Myocyte (in vitro differentiated cells): ENCODE measurements around the gene PRRG2. TPM values are rescaled to one million over a fixed set of nuclear protein-coding genes. Genes with fewer than 3 reads are reported as not detected.
A peak's percentile ranks its signal among the peaks of the same experiment; 100 is the strongest.

ENCODE experiments used
- DNase-seq: peaks from one replicate; pipeline ENCODE4 v3.0.0-alpha.2; 2012; ENCODE audit warnings: low read depth
- total RNA-seq: library from RNA; depleted of rRNA; stranded (reverse); fragments of >200 nt; gene quantifications from 2 replicates; pipeline ENCODE4 v1.2.3, GENCODE V29; 2014

PRRG2 gene
- total RNA-seq, 1 donor from 2014 or later, result 0.16 TPM

GRCh38 chr19:49637821-49638738 lies 57.0 kb downstream of the PRRG2 start:
- DNase-seq, result peak; percentile 79

DNA sequence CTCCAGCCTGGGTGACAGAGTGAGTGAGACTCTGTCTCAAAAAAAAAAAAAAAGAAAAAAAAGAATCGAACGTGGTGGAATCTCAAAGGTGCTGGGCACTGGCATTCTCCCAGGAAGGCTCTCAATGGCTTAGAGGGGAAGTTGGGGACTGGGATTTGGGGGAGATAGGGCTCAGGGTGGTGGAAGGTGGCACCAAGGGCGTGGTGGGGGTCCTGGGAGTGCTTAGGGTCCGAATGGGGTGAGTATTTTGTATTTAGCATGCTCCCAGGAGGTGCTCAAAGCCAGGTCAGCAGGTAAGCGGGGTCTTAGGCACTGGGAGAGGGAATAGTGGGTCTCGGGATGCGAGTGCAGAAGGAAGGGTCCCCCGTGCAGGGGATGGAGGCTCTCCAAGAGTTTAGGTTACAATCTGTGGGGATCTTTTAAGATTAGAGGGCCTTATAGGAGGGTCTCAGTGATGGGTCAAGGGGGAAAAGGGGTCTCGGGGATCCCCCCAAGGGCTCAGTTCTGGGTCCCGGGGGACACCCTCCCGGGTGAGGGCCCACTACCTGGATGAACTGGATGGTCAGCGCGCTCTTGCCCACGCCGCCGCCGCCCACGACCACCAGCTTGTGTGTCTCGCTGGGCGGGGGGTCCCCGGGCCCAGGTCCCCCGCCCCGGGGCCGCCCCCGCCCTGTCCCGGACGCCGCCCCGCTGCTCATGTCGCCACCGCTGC lies 58.4 kb downstream of the PRRG2 start:
- DNase-seq, result no peak

DNA sequence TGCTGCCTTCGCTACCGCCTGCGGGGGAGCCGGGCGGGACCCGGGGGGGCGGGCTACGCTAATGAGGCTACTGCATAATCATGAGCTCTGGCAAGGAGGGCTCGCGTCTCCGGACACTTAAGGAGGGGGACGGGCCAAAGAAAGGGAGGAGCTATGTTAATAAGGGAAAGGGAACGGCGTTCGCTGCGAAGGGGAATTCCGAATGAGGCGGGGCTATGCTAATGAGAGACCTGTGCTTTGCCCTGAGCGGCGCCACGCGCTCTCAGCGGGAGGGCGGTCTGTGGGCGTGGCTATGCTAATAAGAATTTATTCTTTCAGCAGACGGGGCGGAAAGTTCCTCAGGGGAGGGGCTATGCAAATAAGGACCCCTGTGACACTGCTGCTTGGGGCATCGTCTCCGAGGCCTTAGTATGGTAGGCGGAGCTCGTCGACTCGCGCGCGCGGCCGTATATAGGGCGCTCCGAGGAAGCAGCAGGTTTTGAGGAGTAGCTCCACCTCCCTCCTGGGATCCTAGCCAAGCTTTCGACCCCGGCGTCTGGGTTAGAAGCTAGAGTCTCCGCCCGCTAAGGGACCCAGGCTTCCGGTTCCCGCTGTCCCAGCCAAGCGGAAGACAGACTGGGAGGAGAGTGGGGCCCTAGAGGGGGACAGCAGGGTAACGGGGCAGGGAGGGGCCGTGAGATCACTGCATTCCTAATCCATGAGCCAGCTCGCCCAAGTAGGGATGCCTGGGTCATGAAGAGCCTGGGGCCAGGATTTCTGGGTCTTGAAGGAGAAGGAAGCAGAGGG lies 59.2 kb downstream of the PRRG2 start, which contains the start of gene RRAS:
Gene RRAS (minus strand): TSS at position 31 of the 786 bp plus-strand sequence. CDS start 45 bp downstream, outside the sequence.
- DNase-seq, result peak; percentile 100

Other genes with a start within 250 kb of the PRRG2 start
- not detected in 2 replicates for gene CD37, start 245.9 kb upstream of the PRRG2 start, total RNA-seq
- 43.8 and 45.3 TPM in 2 replicates for gene TEAD2, start 218.9 kb upstream of the PRRG2 start, total RNA-seq
- 0.36 and 2.4 TPM in 2 replicates for gene DKKL1, start 217.4 kb upstream of the PRRG2 start, total RNA-seq
- gene KASH5, start 193.1 kb upstream of the PRRG2 start, total RNA-seq, result not detected in 2 replicates
- not detected in 2 replicates for gene PTH2, start 157.9 kb upstream of the PRRG2 start, total RNA-seq
- not detected in 2 replicates for gene GFY, start 155.9 kb upstream of the PRRG2 start, total RNA-seq
- 0.05 and 0.31 TPM in 2 replicates for gene SLC17A7, start 139.8 kb upstream of the PRRG2 start, total RNA-seq
- gene PIH1D1, start 129.5 kb upstream of the PRRG2 start, total RNA-seq, result 53.7 and 59.3 TPM in 2 replicates
- gene ALDH16A1, start 128.1 kb upstream of the PRRG2 start, total RNA-seq, result 14.4 and 17.3 TPM in 2 replicates
- 2.6 and 3.4 TPM in 2 replicates for gene FLT3LG, start 107.1 kb upstream of the PRRG2 start, total RNA-seq
- 1,470 and 1,688 TPM in 2 replicates for gene RPL13A, start 93.7 kb upstream of the PRRG2 start, total RNA-seq
- 1,718 and 2,274 TPM in 2 replicates for gene RPS11, start 84.9 kb upstream of the PRRG2 start, total RNA-seq
- gene FCGRT, start 68.7 kb upstream of the PRRG2 start, total RNA-seq, result 111 and 122 TPM in 2 replicates
- gene RCN3, start 53.3 kb upstream of the PRRG2 start, total RNA-seq, result 102 and 136 TPM in 2 replicates
- gene NOSIP, start 760 bp upstream of the PRRG2 start, total RNA-seq, result 51.3 and 68.7 TPM in 2 replicates
- 3.2 and 4.4 TPM in 2 replicates for gene PRR12, start 9.9 kb downstream of the PRRG2 start, total RNA-seq
- 29.8 and 42.1 TPM in 2 replicates for gene RRAS, start 58.8 kb downstream of the PRRG2 start, total RNA-seq
- 26.9 and 33.8 TPM in 2 replicates for gene SCAF1, start 60.9 kb downstream of the PRRG2 start, total RNA-seq
- 34.7 and 35.8 TPM in 2 replicates for gene IRF3, start 84.5 kb downstream of the PRRG2 start, total RNA-seq
- 11.4 and 11.8 TPM in 2 replicates for gene BCL2L12, start 84.6 kb downstream of the PRRG2 start, total RNA-seq
- gene PRMT1, start 96.0 kb downstream of the PRRG2 start, total RNA-seq, result 528 and 584 TPM in 2 replicates
- gene ADM5, start 108.3 kb downstream of the PRRG2 start, total RNA-seq, result 0.99 and 1.3 TPM in 2 replicates
- gene CPT1C, start 109.8 kb downstream of the PRRG2 start, total RNA-seq, result 1.4 and 1.7 TPM in 2 replicates
- gene TSKS, start 182.0 kb downstream of the PRRG2 start, total RNA-seq, result not detected in 2 replicates
- 83.2 and 102 TPM in 2 replicates for gene AP2A1, start 185.7 kb downstream of the PRRG2 start, total RNA-seq
- 22.6 and 26.7 TPM in 2 replicates for gene FUZ, start 232.0 kb downstream of the PRRG2 start, total RNA-seq
- 22.7 and 40.1 TPM in 2 replicates for gene MED25, start 237.0 kb downstream of the PRRG2 start, total RNA-seq